Liver (tissue), 9 donors: ENCODE measurements around the gene CNKSR1. TPM values are rescaled to one million over a fixed set of nuclear protein-coding genes. Genes with fewer than 3 reads are reported as not detected.

Source experiments
- DNase-seq: peaks from one replicate; pipeline ENCODE4 v3.0.0-alpha.2; 2017; ENCODE audit warnings: low spot score
- H3K27ac ChIP-seq, 2 donors: one replicate each; pipeline ENCODE4 v1.7.0; 2013; ENCODE audit warnings: inconsistent platforms in 2 of 2, low read length in 2 of 2, control low read depth in 1 of 2, low read depth in 1 of 2, mild to moderate bottlenecking in 1 of 2
- H3K27me3 ChIP-seq, 4 donors: one replicate each; pipeline versions ENCODE4 v1.6.1 to v1.7.0; 2013; ENCODE audit warnings: low read length in 3 of 4, inconsistent platforms in 1 of 4, mild to moderate bottlenecking in 1 of 4, moderate library complexity in 1 of 4; ENCODE audit not compliant: control insufficient read depth in 4 of 4, insufficient read depth in 4 of 4
- H3K36me3 ChIP-seq, 4 donors: one replicate each; pipeline versions ENCODE4 v1.6.1 to v1.7.0; 2013; ENCODE audit warnings: low read length in 3 of 4, mild to moderate bottlenecking in 3 of 4, low read depth in 1 of 4, moderate library complexity in 1 of 4; ENCODE audit not compliant: control insufficient read depth in 4 of 4, insufficient read depth in 3 of 4
- H3K4me1 ChIP-seq, 4 donors: one replicate each; pipeline versions ENCODE4 v1.6.1 to v1.7.0; 2013; ENCODE audit warnings: low read length in 3 of 4, mild to moderate bottlenecking in 3 of 4, moderate library complexity in 1 of 4; ENCODE audit not compliant: control insufficient read depth in 4 of 4, insufficient read depth in 4 of 4
- H3K4me3 ChIP-seq, 3 donors: one replicate each; pipeline versions ENCODE4 v1.6.1 to v1.7.0; 2013; ENCODE audit warnings: low read length in 3 of 3, control low read depth in 1 of 3, low read depth in 1 of 3, mild to moderate bottlenecking in 1 of 3
- H3K9ac ChIP-seq, 2 donors: one replicate each; pipeline ENCODE4 v1.7.0; 2013; ENCODE audit warnings: low read length in 2 of 2, mild to moderate bottlenecking in 2 of 2, moderate library complexity in 2 of 2, control low read depth in 1 of 2, low read depth in 1 of 2
- H3K9me3 ChIP-seq, 4 donors: one replicate each; pipeline versions ENCODE4 v1.6.1 to v1.7.0; 2013; ENCODE audit warnings: low read length in 3 of 4; ENCODE audit not compliant: control insufficient read depth in 4 of 4
- EGR1 ChIP-seq, 2 donors: IDR thresholded peaks; 2 replicates each; pipeline ENCODE4 v1.6.1; 2016 to 2018; ENCODE audit warnings: antibody characterized with exemption in 2 of 2, low read depth in 2 of 2
- HNF4G ChIP-seq: IDR thresholded peaks from 2 replicates; pipeline ENCODE4 v1.6.1; 2016; ENCODE audit warnings: antibody characterized with exemption
- RAD21 ChIP-seq, 2 donors: IDR thresholded peaks; 2 replicates each; pipeline ENCODE4 v1.6.1; 2016; ENCODE audit warnings: antibody characterized with exemption in 2 of 2, mild to moderate bottlenecking in 2 of 2
- RXRA ChIP-seq, 2 donors: IDR thresholded peaks; 2 replicates each; pipeline ENCODE4 v1.6.1; 2017 to 2018; ENCODE audit warnings: antibody characterized with exemption in 2 of 2, mild to moderate bottlenecking in 1 of 2
- YY1 ChIP-seq: IDR thresholded peaks from 2 replicates; pipeline ENCODE4 v1.6.1; 2016; ENCODE audit warnings: antibody characterized with exemption, mild to moderate bottlenecking
- WGBS: extraction: QIAGEN DNeasy Blood & Tissue Kit; methylation state at CpG from one replicate; pipeline ENCODE4 v1.1.7; 2013; 5-methylcytosine and 5-hydroxymethylcytosine counted together
- polyA plus RNA-seq, 2 donors: library from polyadenylated mRNA; stranded (reverse) in 1 of 2; unstranded in 1 of 2; fragments of 200-250 nt in 1 of 2; fragments of >200 nt in 1 of 2; fragmentation: Nextera tagmentation in 1 of 2; extraction: Ambion mirVana in 1 of 2; gene quantifications; one replicate each; pipeline versions ENCODE4 v1.2.1 to v1.2.3, GENCODE V29; 2013 to 2015
- total RNA-seq, 2 donors: library from RNA; depleted of rRNA; stranded (reverse); fragments of >200 nt; gene quantifications; one replicate each; pipeline ENCODE4 v1.2.3, GENCODE V29; 2014
- TF ChIP-seq, protein P1 (sequence below): fragments of 150-350 bp; IDR thresholded peaks from 2 replicates; pipeline ENCODE4 v1.5.1; 2017; ENCODE audit warnings: improper control_type of control experiment, low read depth, low read length; ENCODE audit not compliant: missing input control
- TF ChIP-seq, protein P2 (sequence below): IDR thresholded peaks from 2 replicates; pipeline ENCODE4 v1.6.1; 2016; ENCODE audit warnings: antibody characterized with exemption
- TF ChIP-seq, protein P3 (sequence below): IDR thresholded peaks from 2 replicates; pipeline ENCODE4 v1.6.1; 2016; ENCODE audit warnings: antibody characterized with exemption
- TF ChIP-seq, protein P4 (sequence below): IDR thresholded peaks from 2 replicates; pipeline ENCODE4 v1.6.1; 2016; ENCODE audit warnings: antibody characterized with exemption
- TF ChIP-seq, protein P5 (sequence below): IDR thresholded peaks from 2 replicates; pipeline ENCODE4 v1.6.1; 2016; ENCODE audit warnings: antibody characterized with exemption, mild to moderate bottlenecking
- donor health status: healthy.
- donor health status: healthy.
- donor health status: healthy.
- donor health status: healthy.
- donor health status: healthy.

The CNKSR1 gene
- total and polyA plus RNA-seq, 4 donors = 0.48 to 2.2 (median 0.87) TPM

DNA sequence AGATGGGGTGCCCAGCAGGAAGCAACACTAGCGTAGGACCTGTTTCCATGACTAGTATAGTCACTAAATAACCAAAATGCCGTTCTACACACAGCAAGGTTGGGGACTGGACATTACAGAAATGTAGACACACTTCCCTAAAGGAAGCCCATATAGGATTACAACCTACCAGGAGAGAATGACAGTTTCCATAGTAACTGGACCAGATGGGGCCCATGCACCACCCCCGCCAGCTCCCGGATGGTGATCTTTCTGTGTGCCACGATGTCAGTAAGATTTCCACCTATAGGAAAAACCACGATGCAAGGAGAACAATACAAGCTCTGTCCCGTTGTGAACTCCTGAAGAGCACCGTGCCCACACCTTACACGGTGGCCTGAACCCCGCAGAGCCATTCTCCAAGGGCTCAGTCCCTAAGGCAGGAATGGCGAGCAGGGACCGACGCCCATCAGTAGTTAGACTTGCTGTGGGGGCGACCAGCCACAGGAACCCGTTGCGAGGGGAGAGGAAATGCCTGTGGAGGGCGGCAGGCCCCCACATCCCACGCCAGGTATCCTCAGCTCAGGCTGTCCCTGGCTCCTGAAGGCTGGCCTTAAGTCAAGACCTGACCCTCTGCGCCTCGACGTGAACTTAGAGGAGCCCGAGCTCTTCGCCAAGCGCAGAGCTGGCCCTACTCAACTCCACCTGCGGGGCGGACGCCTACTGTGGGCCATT is 43.1 kb downstream of the CNKSR1 start:
- no peak overlapping the region for H3K27ac ChIP-seq
- DNase-seq = no peak
- H3K9ac ChIP-seq = no peak overlapping the region
- H3K27me3 ChIP-seq = no peaks in the 10 kb centered on the region
- no peak overlapping the region for H3K4me3 ChIP-seq
- 78% methylated on average over 27 of the region's 27 CpGs for WGBS
- no peak for TF ChIP-seq HNF4G
- TF ChIP-seq, protein P1, sequence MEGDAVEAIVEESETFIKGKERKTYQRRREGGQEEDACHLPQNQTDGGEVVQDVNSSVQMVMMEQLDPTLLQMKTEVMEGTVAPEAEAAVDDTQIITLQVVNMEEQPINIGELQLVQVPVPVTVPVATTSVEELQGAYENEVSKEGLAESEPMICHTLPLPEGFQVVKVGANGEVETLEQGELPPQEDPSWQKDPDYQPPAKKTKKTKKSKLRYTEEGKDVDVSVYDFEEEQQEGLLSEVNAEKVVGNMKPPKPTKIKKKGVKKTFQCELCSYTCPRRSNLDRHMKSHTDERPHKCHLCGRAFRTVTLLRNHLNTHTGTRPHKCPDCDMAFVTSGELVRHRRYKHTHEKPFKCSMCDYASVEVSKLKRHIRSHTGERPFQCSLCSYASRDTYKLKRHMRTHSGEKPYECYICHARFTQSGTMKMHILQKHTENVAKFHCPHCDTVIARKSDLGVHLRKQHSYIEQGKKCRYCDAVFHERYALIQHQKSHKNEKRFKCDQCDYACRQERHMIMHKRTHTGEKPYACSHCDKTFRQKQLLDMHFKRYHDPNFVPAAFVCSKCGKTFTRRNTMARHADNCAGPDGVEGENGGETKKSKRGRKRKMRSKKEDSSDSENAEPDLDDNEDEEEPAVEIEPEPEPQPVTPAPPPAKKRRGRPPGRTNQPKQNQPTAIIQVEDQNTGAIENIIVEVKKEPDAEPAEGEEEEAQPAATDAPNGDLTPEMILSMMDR = no peak
- no peak for TF ChIP-seq YY1
- TF ChIP-seq RAD21 (IDR thresholded peaks at IDR 0.05) = no peak
- no peak for TF ChIP-seq EGR1 (IDR thresholded peaks at IDR 0.05; ENCODE audit: low read depth in 2 of 2)
- TF ChIP-seq, protein P2, sequence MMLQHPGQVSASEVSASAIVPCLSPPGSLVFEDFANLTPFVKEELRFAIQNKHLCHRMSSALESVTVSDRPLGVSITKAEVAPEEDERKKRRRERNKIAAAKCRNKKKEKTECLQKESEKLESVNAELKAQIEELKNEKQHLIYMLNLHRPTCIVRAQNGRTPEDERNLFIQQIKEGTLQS = no peak
- TF ChIP-seq, protein P3, sequence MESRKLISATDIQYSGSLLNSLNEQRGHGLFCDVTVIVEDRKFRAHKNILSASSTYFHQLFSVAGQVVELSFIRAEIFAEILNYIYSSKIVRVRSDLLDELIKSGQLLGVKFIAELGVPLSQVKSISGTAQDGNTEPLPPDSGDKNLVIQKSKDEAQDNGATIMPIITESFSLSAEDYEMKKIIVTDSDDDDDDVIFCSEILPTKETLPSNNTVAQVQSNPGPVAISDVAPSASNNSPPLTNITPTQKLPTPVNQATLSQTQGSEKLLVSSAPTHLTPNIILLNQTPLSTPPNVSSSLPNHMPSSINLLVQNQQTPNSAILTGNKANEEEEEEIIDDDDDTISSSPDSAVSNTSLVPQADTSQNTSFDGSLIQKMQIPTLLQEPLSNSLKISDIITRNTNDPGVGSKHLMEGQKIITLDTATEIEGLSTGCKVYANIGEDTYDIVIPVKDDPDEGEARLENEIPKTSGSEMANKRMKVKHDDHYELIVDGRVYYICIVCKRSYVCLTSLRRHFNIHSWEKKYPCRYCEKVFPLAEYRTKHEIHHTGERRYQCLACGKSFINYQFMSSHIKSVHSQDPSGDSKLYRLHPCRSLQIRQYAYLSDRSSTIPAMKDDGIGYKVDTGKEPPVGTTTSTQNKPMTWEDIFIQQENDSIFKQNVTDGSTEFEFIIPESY = no peak
- TF ChIP-seq, protein P4, sequence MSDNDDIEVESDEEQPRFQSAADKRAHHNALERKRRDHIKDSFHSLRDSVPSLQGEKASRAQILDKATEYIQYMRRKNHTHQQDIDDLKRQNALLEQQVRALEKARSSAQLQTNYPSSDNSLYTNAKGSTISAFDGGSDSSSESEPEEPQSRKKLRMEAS = no peak
- TF ChIP-seq, protein P5, sequence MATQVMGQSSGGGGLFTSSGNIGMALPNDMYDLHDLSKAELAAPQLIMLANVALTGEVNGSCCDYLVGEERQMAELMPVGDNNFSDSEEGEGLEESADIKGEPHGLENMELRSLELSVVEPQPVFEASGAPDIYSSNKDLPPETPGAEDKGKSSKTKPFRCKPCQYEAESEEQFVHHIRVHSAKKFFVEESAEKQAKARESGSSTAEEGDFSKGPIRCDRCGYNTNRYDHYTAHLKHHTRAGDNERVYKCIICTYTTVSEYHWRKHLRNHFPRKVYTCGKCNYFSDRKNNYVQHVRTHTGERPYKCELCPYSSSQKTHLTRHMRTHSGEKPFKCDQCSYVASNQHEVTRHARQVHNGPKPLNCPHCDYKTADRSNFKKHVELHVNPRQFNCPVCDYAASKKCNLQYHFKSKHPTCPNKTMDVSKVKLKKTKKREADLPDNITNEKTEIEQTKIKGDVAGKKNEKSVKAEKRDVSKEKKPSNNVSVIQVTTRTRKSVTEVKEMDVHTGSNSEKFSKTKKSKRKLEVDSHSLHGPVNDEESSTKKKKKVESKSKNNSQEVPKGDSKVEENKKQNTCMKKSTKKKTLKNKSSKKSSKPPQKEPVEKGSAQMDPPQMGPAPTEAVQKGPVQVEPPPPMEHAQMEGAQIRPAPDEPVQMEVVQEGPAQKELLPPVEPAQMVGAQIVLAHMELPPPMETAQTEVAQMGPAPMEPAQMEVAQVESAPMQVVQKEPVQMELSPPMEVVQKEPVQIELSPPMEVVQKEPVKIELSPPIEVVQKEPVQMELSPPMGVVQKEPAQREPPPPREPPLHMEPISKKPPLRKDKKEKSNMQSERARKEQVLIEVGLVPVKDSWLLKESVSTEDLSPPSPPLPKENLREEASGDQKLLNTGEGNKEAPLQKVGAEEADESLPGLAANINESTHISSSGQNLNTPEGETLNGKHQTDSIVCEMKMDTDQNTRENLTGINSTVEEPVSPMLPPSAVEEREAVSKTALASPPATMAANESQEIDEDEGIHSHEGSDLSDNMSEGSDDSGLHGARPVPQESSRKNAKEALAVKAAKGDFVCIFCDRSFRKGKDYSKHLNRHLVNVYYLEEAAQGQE = no peak
- H3K36me3 ChIP-seq = no peaks in the 10 kb centered on the region
- no peaks in the 10 kb centered on the region for H3K9me3 ChIP-seq
- peaks cover 0 to 6% (median 3%) of the 10 kb centered on the region in 4 donors for H3K4me1 ChIP-seq

DNA sequence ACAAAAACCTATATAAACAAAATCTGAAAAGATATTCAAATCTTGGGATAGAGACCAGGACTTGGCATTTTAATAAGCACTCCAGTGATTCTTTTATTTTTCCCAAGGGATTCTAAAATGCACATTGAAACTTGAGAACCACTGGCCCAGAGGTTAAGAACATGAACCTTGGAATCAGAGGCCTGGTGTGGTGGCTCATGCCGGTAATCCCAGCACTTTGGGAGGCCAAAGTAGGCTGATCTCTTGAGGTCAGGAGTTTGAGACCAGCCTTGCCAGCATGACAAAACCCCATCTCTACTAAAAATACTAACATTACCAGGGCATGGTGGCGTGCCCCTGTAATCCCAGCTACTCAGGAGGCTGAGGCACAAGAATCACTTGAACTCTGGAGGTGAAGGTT is 43.8 kb downstream of the CNKSR1 start:
- Histone ChIP-seq H3K9me3 (no peaks in the 10 kb centered on the region), H3K9ac (no peak overlapping the region), H3K4me3 (no peak overlapping the region), H3K27me3 (no peaks in the 10 kb centered on the region), H3K36me3 (no peaks in the 10 kb centered on the region), H3K4me1 (peaks cover 0 to 10% (median 5%) of the 10 kb centered on the region in 4 donors), H3K27ac (no peak overlapping the region)
- WGBS = 85% methylated on average over 2 of the region's 2 CpGs
- TF ChIP-seq, protein P4 = no peak
- no peak for TF ChIP-seq RXRA (IDR thresholded peaks at IDR 0.05)
- DNase-seq = no peak
